ENCODE results near the gene DLG1. TPM values are rescaled to one million over a fixed set of nuclear protein-coding genes. Genes with fewer than 3 reads are reported as not detected.

DLG1 gene
- total RNA-seq, 1 donor from 2014 or later: 77.5 TPM

DNA sequence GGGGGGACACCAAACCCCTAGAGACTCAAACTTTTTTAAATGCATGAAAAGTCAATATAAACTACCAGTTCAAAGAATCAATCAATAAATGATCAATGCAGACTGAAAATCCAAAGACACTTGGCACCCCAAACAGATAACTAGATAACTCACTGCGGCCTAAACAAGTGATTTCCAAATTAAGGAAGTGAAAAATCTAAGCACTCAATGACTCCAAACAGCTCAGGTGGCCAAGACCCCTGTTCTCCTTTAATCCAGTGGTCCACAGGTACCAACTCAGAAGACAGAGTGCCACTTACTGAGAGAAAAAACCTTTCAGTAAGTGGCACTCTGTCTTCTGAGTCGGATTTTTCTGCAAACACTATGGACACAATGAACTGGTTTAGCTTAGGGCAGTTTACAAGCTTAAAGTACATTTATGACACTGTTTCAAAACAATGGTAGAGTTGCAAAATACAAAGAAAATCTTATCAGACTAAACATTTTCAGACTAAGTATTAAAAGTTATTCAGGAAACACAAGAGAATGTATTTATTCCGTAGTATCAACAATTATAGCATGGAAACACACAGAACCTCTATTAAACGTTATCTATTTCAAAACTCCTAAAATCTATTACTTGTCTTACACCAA, 4.7 kb downstream of the DLG1 start:
- Histone ChIP-seq H3K36me3 (peaks cover 26% of the 10 kb centered on the region), H3K4me1 (peaks cover 19% of the 10 kb centered on the region), H3K27me3 (no peaks in the 10 kb centered on the region), H3K27ac (no peak overlapping the region), H3K9me3 (no peaks in the 10 kb centered on the region), H3K4me3 (no peak overlapping the region)
- DNase-seq (no peak), ATAC-seq (no peak)
- TF ChIP-seq, protein P1, sequence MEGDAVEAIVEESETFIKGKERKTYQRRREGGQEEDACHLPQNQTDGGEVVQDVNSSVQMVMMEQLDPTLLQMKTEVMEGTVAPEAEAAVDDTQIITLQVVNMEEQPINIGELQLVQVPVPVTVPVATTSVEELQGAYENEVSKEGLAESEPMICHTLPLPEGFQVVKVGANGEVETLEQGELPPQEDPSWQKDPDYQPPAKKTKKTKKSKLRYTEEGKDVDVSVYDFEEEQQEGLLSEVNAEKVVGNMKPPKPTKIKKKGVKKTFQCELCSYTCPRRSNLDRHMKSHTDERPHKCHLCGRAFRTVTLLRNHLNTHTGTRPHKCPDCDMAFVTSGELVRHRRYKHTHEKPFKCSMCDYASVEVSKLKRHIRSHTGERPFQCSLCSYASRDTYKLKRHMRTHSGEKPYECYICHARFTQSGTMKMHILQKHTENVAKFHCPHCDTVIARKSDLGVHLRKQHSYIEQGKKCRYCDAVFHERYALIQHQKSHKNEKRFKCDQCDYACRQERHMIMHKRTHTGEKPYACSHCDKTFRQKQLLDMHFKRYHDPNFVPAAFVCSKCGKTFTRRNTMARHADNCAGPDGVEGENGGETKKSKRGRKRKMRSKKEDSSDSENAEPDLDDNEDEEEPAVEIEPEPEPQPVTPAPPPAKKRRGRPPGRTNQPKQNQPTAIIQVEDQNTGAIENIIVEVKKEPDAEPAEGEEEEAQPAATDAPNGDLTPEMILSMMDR (IDR thresholded peaks at IDR 0.05): no peak
- intact Hi-C loops (cut with DNase I): no loop called here

DNA sequence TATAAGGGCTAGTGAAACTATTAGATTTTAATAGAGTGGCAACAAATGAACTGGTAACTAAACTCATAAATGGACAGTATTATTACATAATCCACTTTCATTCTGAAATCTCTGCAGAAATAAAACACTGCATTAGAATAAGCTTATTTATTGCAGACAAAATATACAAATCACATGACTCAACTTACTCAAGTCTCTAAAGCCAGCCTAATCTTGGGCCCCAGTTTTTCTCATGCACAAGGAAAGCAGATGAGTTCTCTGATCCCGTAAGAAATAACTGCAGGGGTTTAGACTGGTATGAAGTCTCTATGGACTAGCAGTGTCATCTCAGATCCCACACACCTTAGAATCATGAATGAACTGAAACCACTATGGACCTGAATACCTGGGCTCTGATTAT, 5.8 kb downstream of the DLG1 start:
- Histone ChIP-seq H3K27me3 (no peaks in the 10 kb centered on the region), H3K9me3 (no peaks in the 10 kb centered on the region), H3K4me3 (no peak overlapping the region), H3K4me1 (peaks cover 19% of the 10 kb centered on the region), H3K36me3 (peaks cover 27% of the 10 kb centered on the region), H3K27ac (no peak overlapping the region)
- intact Hi-C loops (cut with DNase I): no loop called here
- ATAC-seq (no peak), DNase-seq (no peak)
- TF ChIP-seq, protein P1 (IDR thresholded peaks at IDR 0.05): no peak

DNA sequence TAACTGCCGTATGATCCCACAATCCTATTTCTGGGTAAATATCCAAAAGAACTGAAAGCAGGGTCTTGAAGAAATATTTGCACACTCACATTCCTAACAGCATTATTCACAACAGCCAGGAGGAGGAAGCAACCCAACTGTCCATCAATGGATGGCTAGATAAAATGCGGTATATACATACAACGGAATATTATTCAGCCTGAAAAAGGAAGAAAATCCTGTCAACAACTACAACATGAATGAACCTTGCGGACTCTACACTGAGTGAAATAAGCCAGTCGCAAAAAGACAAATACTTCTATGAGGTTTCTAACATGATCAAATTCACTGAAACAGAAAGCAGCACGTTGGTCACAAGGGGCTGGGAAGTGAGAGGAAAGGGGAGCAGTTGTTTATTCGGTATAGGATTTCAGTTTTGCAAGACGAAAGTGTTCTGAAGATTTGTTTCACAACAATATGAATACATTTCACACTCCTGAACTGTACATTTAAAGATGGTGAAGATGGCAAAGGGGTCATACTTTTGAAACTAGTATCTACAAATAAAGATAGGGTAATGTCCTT, 6.2 kb downstream of the DLG1 start:
- intact Hi-C loops (cut with DNase I): no loop called here
- DNase-seq (no peak), ATAC-seq (no peak)
- Histone ChIP-seq H3K27me3 (no peaks in the 10 kb centered on the region), H3K4me3 (no peak overlapping the region), H3K36me3 (peaks cover 27% of the 10 kb centered on the region), H3K27ac (no peak overlapping the region), H3K4me1 (peaks cover 19% of the 10 kb centered on the region), H3K9me3 (no peaks in the 10 kb centered on the region)
- TF ChIP-seq, protein P1 (IDR thresholded peaks at IDR 0.05): no peak

DNA sequence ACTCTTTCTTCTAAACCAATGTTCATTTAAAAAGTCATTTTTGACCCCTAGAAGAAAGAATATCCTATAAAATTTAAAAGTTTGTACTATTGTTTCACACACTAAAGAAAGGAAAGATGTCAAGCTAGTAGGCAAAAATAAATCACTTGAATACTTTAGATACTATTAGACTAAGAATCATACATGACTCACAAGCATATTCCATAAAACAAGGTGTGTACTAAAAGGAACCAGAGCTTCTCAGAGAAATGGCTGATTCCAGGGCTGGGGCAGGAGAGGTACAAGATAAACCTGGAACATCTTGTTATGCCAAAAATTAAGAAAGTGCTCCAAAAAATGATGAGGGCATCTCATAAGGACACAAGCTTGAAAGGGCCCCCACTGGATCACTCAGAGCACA, 8.7 kb downstream of the DLG1 start:
- H3K4me3 ChIP-seq: no peak overlapping the region
- H3K9me3 ChIP-seq: no peaks in the 10 kb centered on the region
- TF ChIP-seq, protein P1 (IDR thresholded peaks at IDR 0.05): no peak
- no peak for DNase-seq
- H3K4me1 ChIP-seq: peaks cover 12% of the 10 kb centered on the region
- intact Hi-C loops (cut with DNase I): no loop called here
- no peaks in the 10 kb centered on the region for H3K27me3 ChIP-seq
- peaks cover 17% of the 10 kb centered on the region for H3K36me3 ChIP-seq
- no peak for ATAC-seq
- no peak overlapping the region for H3K27ac ChIP-seq

DNA sequence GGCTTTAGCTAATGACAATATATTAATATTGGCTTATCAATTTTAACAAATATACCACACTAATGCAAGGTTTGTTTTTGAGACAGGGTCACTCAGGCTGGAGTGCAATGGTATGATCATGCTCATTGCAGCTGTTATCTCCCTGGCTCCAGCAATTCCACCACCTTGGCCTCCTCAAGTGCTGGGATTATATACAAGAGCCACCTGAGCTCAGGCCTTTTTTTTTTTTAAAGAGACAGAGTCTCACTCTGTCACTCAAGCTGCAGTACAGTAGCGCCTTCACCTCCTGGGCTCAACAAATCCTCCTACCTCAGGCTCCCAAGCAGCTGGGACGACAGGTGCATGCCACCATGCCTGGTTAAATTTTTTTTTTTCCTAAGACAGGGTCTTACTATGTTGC, 11.7 kb downstream of the DLG1 start:
- H3K4me3 ChIP-seq: no peak overlapping the region
- DNase-seq: no peak
- H3K4me1 ChIP-seq: peaks cover 7% of the 10 kb centered on the region
- no peaks in the 10 kb centered on the region for H3K9me3 ChIP-seq
- no peaks in the 10 kb centered on the region for H3K27me3 ChIP-seq
- TF ChIP-seq, protein P1 (IDR thresholded peaks at IDR 0.05): no peak
- intact Hi-C loops (cut with DNase I): no loop called here
- no peak for ATAC-seq
- H3K36me3 ChIP-seq: peaks cover 22% of the 10 kb centered on the region
- H3K27ac ChIP-seq: no peak overlapping the region
